ENCODE results near the gene TIMM29. TPM values are rescaled to one million over a fixed set of nuclear protein-coding genes. Genes with fewer than 3 reads are reported as not detected.
A peak's percentile ranks its signal among the peaks of the same experiment; 100 is the strongest.

Gene TIMM29
- total RNA-seq, 2 donors from 2014 or later = 20.0 to 26.8 TPM

- Histone ChIP-seq H3K36me3 (ENCODE audit: control insufficient read depth, insufficient read depth, low read length) (peaks cover 20% of the 10 kb centered on the region), H3K9ac (ENCODE audit: extremely low read depth, low read length, poor library complexity, severe bottlenecking) (no peak overlapping the region), H3K27me3 (ENCODE audit: control insufficient read depth, insufficient read depth, low read length, poor library complexity, severe bottlenecking) (no peaks in the 10 kb centered on the region), H3K4me1 (ENCODE audit: control insufficient read depth, insufficient read depth, low read length) (no peaks in the 10 kb centered on the region), H3K9me3 (ENCODE audit: control insufficient read depth, low read length) (no peaks in the 10 kb centered on the region), H3K4me3 (ENCODE audit: low read length) (no peak overlapping the region), H3K27ac (ENCODE audit: low read depth, low read length) (no peak overlapping the region)
- no peaks in the 10 kb centered on the region for H3K9me3 Mint-ChIP-seq
- TF ChIP-seq CTCF (conservative IDR thresholded peaks at IDR 0.05) = no peak
- H3K27me3 Mint-ChIP-seq (ENCODE audit: insufficient read depth) = no peaks in the 10 kb centered on the region
- no peaks in the 10 kb centered on the region for H3K4me1 Mint-ChIP-seq
- H3K36me3 Mint-ChIP-seq (ENCODE audit: low read depth) = peaks cover 28% of the 10 kb centered on the region
- H3K27ac Mint-ChIP-seq = no peak overlapping the region
- no peak overlapping the region for H3K4me3 Mint-ChIP-seq
- WGBS, 2 experiments (ENCODE audit: insufficient coverage in 1 of 2, insufficient read length in 1 of 2) = 88 to 90% methylated on average over 10 to 11 of the region's 11 CpGs
- DNase-seq = no peak
These were observed 10.3 kb upstream of the TIMM29 start for GRCh38 chr19:10918359-10918758.

- H3K4me1 ChIP-seq (ENCODE audit: control insufficient read depth, insufficient read depth, low read length) = no peaks in the 10 kb centered on the region
- H3K4me3 ChIP-seq (ENCODE audit: low read length) = no peak overlapping the region
- peak; percentile 36 for DNase-seq
- H3K27ac ChIP-seq (ENCODE audit: low read depth, low read length) = no peak overlapping the region
- H3K27me3 Mint-ChIP-seq (ENCODE audit: insufficient read depth) = no peaks in the 10 kb centered on the region
- no peaks in the 10 kb centered on the region for H3K27me3 ChIP-seq (ENCODE audit: control insufficient read depth, insufficient read depth, low read length, poor library complexity, severe bottlenecking)
- TF ChIP-seq CTCF (conservative IDR thresholded peaks at IDR 0.05) = no peak
- H3K27ac Mint-ChIP-seq = no peak overlapping the region
- H3K9me3 Mint-ChIP-seq = no peaks in the 10 kb centered on the region
- no peak overlapping the region for H3K4me3 Mint-ChIP-seq
- no peaks in the 10 kb centered on the region for H3K9me3 ChIP-seq (ENCODE audit: control insufficient read depth, low read length)
- H3K9ac ChIP-seq (ENCODE audit: extremely low read depth, low read length, poor library complexity, severe bottlenecking) = no peak overlapping the region
- H3K4me1 Mint-ChIP-seq = no peaks in the 10 kb centered on the region
- H3K36me3 Mint-ChIP-seq (ENCODE audit: low read depth) = peaks cover 28% of the 10 kb centered on the region
- WGBS, 2 experiments (ENCODE audit: insufficient coverage in 1 of 2, insufficient read length in 1 of 2) = 93 to 95% methylated on average over 22 to 26 of the region's 26 CpGs
- H3K36me3 ChIP-seq (ENCODE audit: control insufficient read depth, insufficient read depth, low read length) = peaks cover 24% of the 10 kb centered on the region
These were observed 9.0 kb upstream of the TIMM29 start for GRCh38 chr19:10919352-10920287.

GRCh38 chr19:10920288-10920655, 8.3 kb upstream of the TIMM29 start:
- Histone ChIP-seq H3K27ac (ENCODE audit: low read depth, low read length) (no peak overlapping the region), H3K9ac (ENCODE audit: extremely low read depth, low read length, poor library complexity, severe bottlenecking) (no peak overlapping the region), H3K9me3 (ENCODE audit: control insufficient read depth, low read length) (no peaks in the 10 kb centered on the region), H3K4me1 (ENCODE audit: control insufficient read depth, insufficient read depth, low read length) (no peaks in the 10 kb centered on the region), H3K36me3 (ENCODE audit: control insufficient read depth, insufficient read depth, low read length) (peaks cover 28% of the 10 kb centered on the region), H3K27me3 (ENCODE audit: control insufficient read depth, insufficient read depth, low read length, poor library complexity, severe bottlenecking) (no peaks in the 10 kb centered on the region), H3K4me3 (ENCODE audit: low read length) (no peak overlapping the region)
- Mint-ChIP-seq H3K4me1 (no peaks in the 10 kb centered on the region), H3K27ac (no peak overlapping the region), H3K9me3 (no peaks in the 10 kb centered on the region), H3K4me3 (no peak overlapping the region), H3K27me3 (ENCODE audit: insufficient read depth) (no peaks in the 10 kb centered on the region), H3K36me3 (ENCODE audit: low read depth) (peaks cover 32% of the 10 kb centered on the region)
- DNase-seq = no peak
- no peak for TF ChIP-seq CTCF (conservative IDR thresholded peaks at IDR 0.05)
- 88 to 95% methylated on average over 5 to 10 of the region's 10 CpGs for WGBS, 2 experiments (ENCODE audit: insufficient coverage in 1 of 2, insufficient read length in 1 of 2)

Data from endodermal cell (in vitro differentiated cells).